ENCODE measurements around the gene EPHA2.
"Not testable (repeated sequence)": the region's sequence is repeated elsewhere in the genome, so short reads cannot be mapped to it uniquely, and the experiment has no call there.

The EPHA2 gene

GRCh38 chr1:16199700-16200099, 43.8 kb upstream of the EPHA2 start:
- no peak for TF ChIP-seq CTCF (conservative IDR thresholded peaks at IDR 0.05; ENCODE audit: control insufficient read depth, insufficient read depth, low read depth, low read length)
- H3K4me3 ChIP-seq (ENCODE audit: control insufficient read depth, low read depth, low read length) = no peak overlapping the region
- no peak for DNase-seq (ENCODE audit: low read depth)

GRCh38 chr1:16199157-16199501, 43.3 kb upstream of the EPHA2 start:
- no peak overlapping the region for H3K4me3 ChIP-seq (ENCODE audit: control insufficient read depth, low read depth, low read length)
- no peak for TF ChIP-seq CTCF (conservative IDR thresholded peaks at IDR 0.05; ENCODE audit: control insufficient read depth, insufficient read depth, low read depth, low read length)
- DNase-seq (ENCODE audit: low read depth) = no peak

GRCh38 chr1:16198444-16199156, 42.7 kb upstream of the EPHA2 start:
- DNase-seq (ENCODE audit: low read depth) = no peak
- TF ChIP-seq CTCF (conservative IDR thresholded peaks at IDR 0.05; ENCODE audit: control insufficient read depth, insufficient read depth, low read depth, low read length) = no peak
- H3K4me3 ChIP-seq (ENCODE audit: control insufficient read depth, low read depth, low read length) = no peak overlapping the region

GRCh38 chr1:16196874-16197273, 41.0 kb upstream of the EPHA2 start:
- no peak for DNase-seq (ENCODE audit: low read depth)
- H3K4me3 ChIP-seq (ENCODE audit: control insufficient read depth, low read depth, low read length) = no peak overlapping the region
- TF ChIP-seq CTCF (conservative IDR thresholded peaks at IDR 0.05; ENCODE audit: control insufficient read depth, insufficient read depth, low read depth, low read length) = no peak

GRCh38 chr1:16196139-16196538, 40.3 kb upstream of the EPHA2 start:
- not testable (repeated sequence) for H3K4me3 ChIP-seq (ENCODE audit: control insufficient read depth, low read depth, low read length); DNase-seq (ENCODE audit: low read depth)

- TF ChIP-seq CTCF (conservative IDR thresholded peaks at IDR 0.05; ENCODE audit: control insufficient read depth, insufficient read depth, low read depth, low read length) = no peak
- DNase-seq (ENCODE audit: low read depth) = no peak
- H3K4me3 ChIP-seq (ENCODE audit: control insufficient read depth, low read depth, low read length) = no peak overlapping the region
Measured at GRCh38 chr1:16195518-16195905, 39.6 kb upstream of the EPHA2 start.

GRCh38 chr1:16191916-16192546, 36.2 kb upstream of the EPHA2 start:
- TF ChIP-seq CTCF (conservative IDR thresholded peaks at IDR 0.05; ENCODE audit: control insufficient read depth, insufficient read depth, low read depth, low read length) = no peak
- no peak for DNase-seq (ENCODE audit: low read depth)

More at GRCh38 chr1:16191916-16192546, 36.2 kb upstream of the EPHA2 start:
- H3K4me3 ChIP-seq (ENCODE audit: control insufficient read depth, low read depth, low read length) = no peak overlapping the region

All from fibroblast of mammary gland (primary cell).